K562 (cell line): ENCODE data around the gene FSHR. TPM values are rescaled to one million over a fixed set of nuclear protein-coding genes. Genes with fewer than 3 reads are reported as not detected.

Source experiments
- ATAC-seq: fragments of 200-7000 bp; cut with Tn5 transposase; 3 replicates; pipeline ENCODE4 v1.9.1; 2020; ENCODE audit warnings: moderate library complexity
- BruUV-seq: library from RNA; stranded (reverse); fragments of 400-500 nt; replicated peaks from 2 replicates; lab custom pipeline; 2021; lab: Mats Ljungman, UMichigan
- CTCF ChIA-PET: fragments of 300-600 bp; formaldehyde crosslinking; extraction: SDS; loops from one replicate; lab custom pipeline; 2021; ENCODE audit warnings: low intra/inter-chr PET ratio; lab: Yijun Ruan, JAX
- POLR2A ChIA-PET: fragments of 300-600, 350-650 bp; sonication (Branson Sonifier 250); formaldehyde crosslinking; extraction: SDS; loops from one replicate; lab custom pipeline; 2021; ENCODE audit warnings: antibody characterized with exemption, inconsistent platforms; lab: Yijun Ruan, JAX
- DNase-seq, 4 experiments: peaks; one replicate each; pipeline versions ENCODE4 v3.0.0 to v3.0.0-alpha.2; 2011 to 2018; ENCODE audit warnings: low spot score in 3 of 4, mixed read lengths in 3 of 4; ENCODE audit errors: extremely low read depth in 1 of 4
- FAIRE-seq: peaks from 2 replicates; lab custom pipeline; 2011; peaks lifted over from hg19 to GRCh38; lab: Jason Lieb, UNC
- H2AFZ ChIP-seq: 2 replicates; pipeline ENCODE4 v1.6.0; 2011; ENCODE audit warnings: low read depth, low read length, control low read depth, inconsistent platforms
- H3K27ac ChIP-seq: fragments of 200-600 bp; 3 replicates; pipeline ENCODE4 v1.8.0; 2011; ENCODE audit warnings: low read depth, mild to moderate bottlenecking, control low read depth, inconsistent platforms, low read length, moderate library complexity, mixed read lengths; ENCODE audit errors: extremely low read depth
- H3K27me3 ChIP-seq, 2 experiments: fragments of 300-600 bp in 1 of 2; 2 replicates in 1 of 2; 3 replicates in 1 of 2; pipeline versions ENCODE4 v1.6.0 to v1.8.0; 2011; ENCODE audit warnings: inconsistent platforms in 2 of 2, low read length in 2 of 2, mild to moderate bottlenecking in 1 of 2, mixed read lengths in 1 of 2, moderate library complexity in 1 of 2; ENCODE audit not compliant: control insufficient read depth in 2 of 2, insufficient read depth in 2 of 2
- H3K36me3 ChIP-seq: fragments of 300-600 bp; 3 replicates; pipeline ENCODE4 v1.8.0; 2011; ENCODE audit warnings: mild to moderate bottlenecking, low read length, inconsistent platforms; ENCODE audit not compliant: control insufficient read depth, insufficient read depth
- H3K4me1 ChIP-seq, 2 experiments: fragments of 200-600 bp in 1 of 2; replicated peaks in 1 of 2; 2 replicates in 1 of 2; 3 replicates in 1 of 2; pipeline versions ENCODE4 v1.5.1 to v1.8.0; 2011; ENCODE audit warnings: inconsistent platforms in 2 of 2, low read length in 2 of 2, mild to moderate bottlenecking in 1 of 2, mixed read lengths in 1 of 2, moderate library complexity in 1 of 2; ENCODE audit not compliant: control insufficient read depth in 2 of 2, insufficient read depth in 2 of 2
- H3K4me2 ChIP-seq: 2 replicates; pipeline ENCODE4 v1.6.1; 2011; ENCODE audit warnings: low read length, control low read depth, inconsistent platforms, mixed read lengths; ENCODE audit not compliant: insufficient read depth
- H3K4me3 ChIP-seq: fragments of 200-600 bp; sonication (generic), shearing (Covaris generic); 2 replicates; pipeline ENCODE4 v1.5.1; 2016; ENCODE audit warnings: control low read depth, inconsistent platforms
- H3K79me2 ChIP-seq: fragments of 200-600 bp; 3 replicates; pipeline ENCODE4 v1.8.0; 2011; ENCODE audit warnings: low read length, inconsistent platforms; ENCODE audit not compliant: control insufficient read depth, insufficient read depth
- H3K9ac ChIP-seq, 2 experiments: 2 replicates each; pipeline versions ENCODE4 v1.6.0 to v1.6.1; 2011; ENCODE audit warnings: low read depth in 2 of 2, low read length in 2 of 2, control low read depth in 1 of 2, inconsistent platforms in 1 of 2, mild to moderate bottlenecking in 1 of 2, mixed read lengths in 1 of 2; ENCODE audit not compliant: insufficient read depth in 1 of 2
- H3K9me1 ChIP-seq: one replicate; pipeline ENCODE4 v1.6.0; 2011; ENCODE audit warnings: inconsistent platforms, mild to moderate bottlenecking, low read length, moderate library complexity; ENCODE audit not compliant: control insufficient read depth, insufficient read depth
- H3K9me3 ChIP-seq: replicated peaks from 2 replicates; pipeline ENCODE4 v1.5.1; 2011; ENCODE audit warnings: low read depth, low read length, inconsistent platforms; ENCODE audit not compliant: control insufficient read depth, insufficient read depth
- H4K20me1 ChIP-seq: replicated peaks from 2 replicates; pipeline ENCODE4 v1.6.1; 2011; ENCODE audit warnings: low read length, inconsistent platforms, mixed read lengths; ENCODE audit not compliant: control insufficient read depth, insufficient read depth
- BCL6 ChIP-seq: fragments of 250-450 bp; sonication (Bioruptor Pico); IDR thresholded peaks from 2 replicates; pipeline ENCODE4 v1.4.0; 2020
- CBX1 ChIP-seq: sonication (generic); IDR thresholded peaks from 2 replicates; pipeline ENCODE4 v1.6.1; 2016; ENCODE audit warnings: antibody characterized with exemption, low read depth, mild to moderate bottlenecking
- ETV5 ChIP-seq: sonication (generic); formaldehyde crosslinking; IDR thresholded peaks from 2 replicates; pipeline ENCODE4 v1.4.0; 2020; ENCODE audit warnings: low read depth, mild to moderate bottlenecking, missing genetic modification reagents
- GABPB2 ChIP-seq: fragments of 250-450 bp; sonication (Bioruptor Pico); conservative IDR thresholded peaks from 2 replicates; pipeline ENCODE4 v1.5.1; 2021; ENCODE audit warnings: mild to moderate bottlenecking
- KHSRP ChIP-seq: fragments of 450-650 bp; IDR thresholded peaks from 2 replicates; pipeline ENCODE4 v1.6.1; 2017
- MAFF ChIP-seq: IDR thresholded peaks from 2 replicates; pipeline ENCODE4 v1.6.1; 2012; ENCODE audit warnings: low read length, improper control_type of control experiment
- NCOA4 ChIP-seq: fragments of 450-650 bp; IDR thresholded peaks from 2 replicates; pipeline ENCODE4 v1.6.1; 2018; ENCODE audit warnings: mild to moderate bottlenecking; ENCODE audit not compliant: partially characterized antibody
- PHF8 ChIP-seq: fragments of 200-600 bp; sonication (generic); IDR thresholded peaks from 2 replicates; pipeline ENCODE4 v1.6.1; 2012; ENCODE audit warnings: mixed run types, mild to moderate bottlenecking, inconsistent platforms, low read length, moderate library complexity, borderline replicate concordance
- POLR3A ChIP-seq: IDR thresholded peaks from 2 replicates; pipeline ENCODE4 v1.6.1; 2011; ENCODE audit warnings: borderline replicate concordance, mild to moderate bottlenecking, moderate library complexity; ENCODE audit not compliant: insufficient read length, insufficient read depth; ENCODE audit errors: extremely low read depth
- TCF7 ChIP-seq: sonication (generic); IDR thresholded peaks from 2 replicates; pipeline ENCODE4 v1.6.1; 2016; ENCODE audit warnings: antibody characterized with exemption, borderline replicate concordance
- ZSCAN32 ChIP-seq: fragments of 450-650 bp; formaldehyde crosslinking; IDR thresholded peaks from 2 replicates; pipeline ENCODE4 v1.4.0; 2020; ENCODE audit warnings: mild to moderate bottlenecking, moderate library complexity
- WGBS: fragments of 100-300 bp; shearing (Covaris generic); methylation state at CpG from one replicate; pipeline ENCODE4 v1.1.6; 2016; ENCODE audit warnings: low coverage, mixed read lengths; ENCODE audit not compliant: insufficient coverage; ENCODE audit errors: missing lambda C conversion rate; 5-methylcytosine and 5-hydroxymethylcytosine counted together
- in situ Hi-C: fragments of 300-500 bp; cut with MboI; formaldehyde crosslinking; loops from 4 replicates; pipeline ENCODE4 v1.15.0; 2018; ENCODE audit warnings: inconsistent platforms, mixed read lengths
- intact Hi-C: fragments of 100-400 bp; cut with micrococcal nuclease; formaldehyde crosslinking; loops from 2 replicates; pipeline ENCODE4 v1.14.2; 2022
- polyA plus RNA-seq, 8 experiments: library from polyadenylated mRNA; depleted of rRNA in 4 of 8; stranded (reverse) in 5 of 8; unstranded in 3 of 8; fragments of >200 nt; fragmentation: Nextera tagmentation in 2 of 8; fragmentation: Illumina TruSeq in 1 of 8; extraction: Ambion mirVana in 2 of 8; extraction: Trizol in 1 of 8; gene quantifications; 2 replicates each; pipeline versions ENCODE4 v1.2.1 to v1.2.3, GENCODE V29; 2011 to 2014; ENCODE audit warnings: inconsistent platforms in 1 of 8, missing spikeins in 1 of 8
- total RNA-seq, 7 experiments: library from RNA; depleted of rRNA in 6 of 7; stranded (reverse); fragments of >200 nt in 6 of 7; fragmentation: Illumina TruSeq in 2 of 7; extraction: Trizol in 2 of 7; gene quantifications; 2 replicates each; pipeline versions ENCODE4 v1.2.1 to v1.2.3, GENCODE V29; 2011 to 2021; ENCODE audit warnings: low replicate concordance in 1 of 7
- TF ChIP-seq, protein P1 (sequence below): fragments of 250-450 bp; sonication (Bioruptor Pico); IDR thresholded peaks from 2 replicates; pipeline ENCODE4 v1.5.0; 2022; ENCODE audit warnings: mild to moderate bottlenecking

FSHR gene
- total and polyA plus RNA-seq, 9 of the 15 experiments (the other 6 are each of a cell fraction or from before 2014, with no cell fraction given), result not detected

DNA sequence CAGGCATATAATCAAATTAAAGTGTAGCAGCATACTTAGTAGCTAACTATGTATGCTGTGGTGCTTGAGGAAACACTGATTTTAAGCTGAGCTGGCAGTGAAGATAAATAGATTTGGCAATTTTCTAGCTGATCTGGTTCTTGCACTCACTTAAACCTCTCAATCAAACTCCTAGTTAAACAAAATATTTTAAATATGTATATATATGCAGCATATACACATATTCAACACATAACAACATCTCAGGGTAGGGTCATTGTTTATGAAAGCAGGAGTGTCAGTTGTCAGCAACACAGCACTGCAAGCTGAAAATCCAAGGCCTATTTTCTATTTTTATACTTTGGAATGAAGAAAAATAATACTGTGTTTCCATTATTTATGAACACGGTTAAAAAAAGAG, 10.4 kb upstream of the FSHR start:
- no peak for ATAC-seq
- FAIRE-seq, result no peak
- Histone ChIP-seq H3K4me3 (no peak overlapping the region), H3K4me1 (no peaks in the 10 kb centered on the region), H3K27me3 (no peaks in the 10 kb centered on the region), H3K4me2 (no peak overlapping the region), H2AFZ (no peak overlapping the region), H3K36me3 (no peaks in the 10 kb centered on the region)
- DNase-seq, result no peak
- in situ Hi-C loops, result no loop called here
- 0% methylated on average over 1 of the region's 1 CpG for WGBS
- BruUV-seq, result no TSS peak
- TF ChIP-seq CBX1 (no peak), NCOA4 (no peak), PHF8 (no peak), ZSCAN32 (CRISPR knock-in tag) (no peak), TCF7 (no peak)
- TF ChIP-seq, all 486 proteins: peak for 0
- Histone ChIP-seq H3K9ac (no peak overlapping the region), H3K9me1 (no peaks in the 10 kb centered on the region), H3K27ac (no peak overlapping the region), H3K79me2 (no peaks in the 10 kb centered on the region), H3K9me3 (no peaks in the 10 kb centered on the region), H4K20me1 (no peaks in the 10 kb centered on the region)
- intact Hi-C loops, result no loop called here
- ChIA-PET CTCF (no interaction called here), POLR2A (no interaction called here)

DNA sequence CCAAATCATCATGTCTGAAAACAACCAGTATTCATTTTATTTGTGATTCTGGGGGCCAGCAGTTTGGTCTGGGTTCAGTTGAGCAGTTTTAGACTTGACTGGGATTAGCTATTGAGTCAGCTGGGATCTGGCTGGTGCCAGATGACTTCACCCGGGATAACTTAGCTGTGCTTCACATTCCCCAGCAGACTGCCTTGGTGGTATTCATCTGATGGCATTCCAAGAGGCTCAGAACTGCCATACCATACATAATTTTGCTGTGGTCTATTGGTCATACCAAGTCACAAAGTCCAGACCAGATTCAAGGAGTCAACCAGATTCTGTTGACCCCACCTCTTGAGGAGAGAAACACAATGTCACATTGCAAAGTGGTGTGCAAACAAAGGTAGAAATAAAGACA, 7.8 kb upstream of the FSHR start:
- ChIA-PET POLR2A (no interaction called here), CTCF (no interaction called here)
- Histone ChIP-seq H3K4me3 (no peak overlapping the region), H4K20me1 (no peaks in the 10 kb centered on the region), H3K9ac (no peak overlapping the region), H3K27me3 (no peaks in the 10 kb centered on the region), H3K9me3 (no peaks in the 10 kb centered on the region), H2AFZ (no peak overlapping the region), H3K27ac (no peak overlapping the region), H3K36me3 (no peaks in the 10 kb centered on the region), H3K4me1 (no peaks in the 10 kb centered on the region), H3K4me2 (no peak overlapping the region), H3K79me2 (no peaks in the 10 kb centered on the region), H3K9me1 (no peaks in the 10 kb centered on the region)
- no peak for TF ChIP-seq BCL6 (CRISPR knock-in tag)
- TF ChIP-seq MAFF, result no peak
- TF ChIP-seq ETV5 (CRISPR knock-in tag), result no peak
- TF ChIP-seq GABPB2 (CRISPR knock-in tag), result no peak
- TF ChIP-seq, protein P1, sequence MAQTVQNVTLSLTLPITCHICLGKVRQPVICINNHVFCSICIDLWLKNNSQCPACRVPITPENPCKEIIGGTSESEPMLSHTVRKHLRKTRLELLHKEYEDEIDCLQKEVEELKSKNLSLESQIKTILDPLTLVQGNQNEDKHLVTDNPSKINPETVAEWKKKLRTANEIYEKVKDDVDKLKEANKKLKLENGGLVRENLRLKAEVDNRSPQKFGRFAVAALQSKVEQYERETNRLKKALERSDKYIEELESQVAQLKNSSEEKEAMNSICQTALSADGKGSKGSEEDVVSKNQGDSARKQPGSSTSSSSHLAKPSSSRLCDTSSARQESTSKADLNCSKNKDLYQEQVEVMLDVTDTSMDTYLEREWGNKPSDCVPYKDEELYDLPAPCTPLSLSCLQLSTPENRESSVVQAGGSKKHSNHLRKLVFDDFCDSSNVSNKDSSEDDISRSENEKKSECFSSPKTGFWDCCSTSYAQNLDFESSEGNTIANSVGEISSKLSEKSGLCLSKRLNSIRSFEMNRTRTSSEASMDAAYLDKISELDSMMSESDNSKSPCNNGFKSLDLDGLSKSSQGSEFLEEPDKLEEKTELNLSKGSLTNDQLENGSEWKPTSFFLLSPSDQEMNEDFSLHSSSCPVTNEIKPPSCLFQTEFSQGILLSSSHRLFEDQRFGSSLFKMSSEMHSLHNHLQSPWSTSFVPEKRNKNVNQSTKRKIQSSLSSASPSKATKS (CRISPR knock-in tag), result no peak
- no peak for TF ChIP-seq KHSRP
- no peak for TF ChIP-seq POLR3A
- in situ Hi-C loops, result no loop called here
- BruUV-seq, result no TSS peak
- 14% methylated on average over 1 of the region's 1 CpG for WGBS
- ATAC-seq (no peak), DNase-seq (no peak), FAIRE-seq (no peak)
- intact Hi-C loops, result no loop called here
